NB4 (cell line): ENCODE data around the gene KLF18.
"Not testable (repeated sequence)": the region's sequence is repeated elsewhere in the genome, so short reads cannot be mapped to it uniquely, and the experiment has no call there.

Experiments used
- DNase-seq: peaks from one replicate; pipeline ENCODE4 v3.0.0; 2010; ENCODE audit warnings: low read depth
- H3K4me3 ChIP-seq: one replicate; pipeline ENCODE4 v1.5.1; 2011; ENCODE audit warnings: mild to moderate bottlenecking, low read depth, low read length, moderate library complexity
- MAX ChIP-seq: IDR thresholded peaks from 2 replicates; pipeline ENCODE4 v1.6.1; 2011; ENCODE audit warnings: low read depth, low read length
- MYC ChIP-seq: IDR thresholded peaks from 2 replicates; pipeline ENCODE4 v1.6.1; 2011; ENCODE audit warnings: low read depth, low read length
- POLR2A ChIP-seq: IDR thresholded peaks from 2 replicates; pipeline ENCODE4 v1.6.1; 2011; ENCODE audit warnings: mild to moderate bottlenecking; ENCODE audit not compliant: insufficient read length; ENCODE audit errors: extremely low read depth
- TF ChIP-seq, protein P1 (sequence below): IDR thresholded peaks from one replicate; pipeline ENCODE4 v1.5.1; 2012; ENCODE audit warnings: low read depth, low read length

KLF18 gene

DNA sequence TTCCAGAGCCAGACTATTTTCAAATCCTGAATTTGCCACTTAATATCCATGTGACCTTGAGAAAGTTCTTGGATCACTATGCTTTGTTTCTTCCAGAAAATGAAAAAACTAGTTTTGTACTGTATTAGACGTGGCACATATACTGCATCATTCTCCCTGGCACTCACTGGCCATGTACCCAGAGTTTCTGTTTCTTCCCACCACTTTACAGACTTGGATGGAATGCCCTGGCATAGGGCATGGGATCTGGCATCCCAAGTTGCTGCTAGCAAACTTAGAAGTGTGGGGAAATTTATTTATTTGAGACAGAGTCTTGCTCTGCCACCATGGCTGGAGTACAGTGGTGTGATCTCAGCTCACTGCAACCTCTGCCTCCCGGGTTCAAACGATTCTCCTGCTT lies 10.0 kb downstream of the KLF18 start:
- TF ChIP-seq MAX (no peak), MYC (no peak), POLR2A (no peak)
- TF ChIP-seq, protein P1, sequence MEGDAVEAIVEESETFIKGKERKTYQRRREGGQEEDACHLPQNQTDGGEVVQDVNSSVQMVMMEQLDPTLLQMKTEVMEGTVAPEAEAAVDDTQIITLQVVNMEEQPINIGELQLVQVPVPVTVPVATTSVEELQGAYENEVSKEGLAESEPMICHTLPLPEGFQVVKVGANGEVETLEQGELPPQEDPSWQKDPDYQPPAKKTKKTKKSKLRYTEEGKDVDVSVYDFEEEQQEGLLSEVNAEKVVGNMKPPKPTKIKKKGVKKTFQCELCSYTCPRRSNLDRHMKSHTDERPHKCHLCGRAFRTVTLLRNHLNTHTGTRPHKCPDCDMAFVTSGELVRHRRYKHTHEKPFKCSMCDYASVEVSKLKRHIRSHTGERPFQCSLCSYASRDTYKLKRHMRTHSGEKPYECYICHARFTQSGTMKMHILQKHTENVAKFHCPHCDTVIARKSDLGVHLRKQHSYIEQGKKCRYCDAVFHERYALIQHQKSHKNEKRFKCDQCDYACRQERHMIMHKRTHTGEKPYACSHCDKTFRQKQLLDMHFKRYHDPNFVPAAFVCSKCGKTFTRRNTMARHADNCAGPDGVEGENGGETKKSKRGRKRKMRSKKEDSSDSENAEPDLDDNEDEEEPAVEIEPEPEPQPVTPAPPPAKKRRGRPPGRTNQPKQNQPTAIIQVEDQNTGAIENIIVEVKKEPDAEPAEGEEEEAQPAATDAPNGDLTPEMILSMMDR: no peak
- DNase-seq: no peak
- H3K4me3 ChIP-seq: no peak overlapping the region

- TF ChIP-seq MYC: no peak
- no peak for TF ChIP-seq MAX
- TF ChIP-seq, protein P1: no peak
- TF ChIP-seq POLR2A: no peak
- H3K4me3 ChIP-seq: no peak overlapping the region
- no peak for DNase-seq
Measured at GRCh38 chr1:44129616-44130500, 11.6 kb downstream of the KLF18 start.

DNA sequence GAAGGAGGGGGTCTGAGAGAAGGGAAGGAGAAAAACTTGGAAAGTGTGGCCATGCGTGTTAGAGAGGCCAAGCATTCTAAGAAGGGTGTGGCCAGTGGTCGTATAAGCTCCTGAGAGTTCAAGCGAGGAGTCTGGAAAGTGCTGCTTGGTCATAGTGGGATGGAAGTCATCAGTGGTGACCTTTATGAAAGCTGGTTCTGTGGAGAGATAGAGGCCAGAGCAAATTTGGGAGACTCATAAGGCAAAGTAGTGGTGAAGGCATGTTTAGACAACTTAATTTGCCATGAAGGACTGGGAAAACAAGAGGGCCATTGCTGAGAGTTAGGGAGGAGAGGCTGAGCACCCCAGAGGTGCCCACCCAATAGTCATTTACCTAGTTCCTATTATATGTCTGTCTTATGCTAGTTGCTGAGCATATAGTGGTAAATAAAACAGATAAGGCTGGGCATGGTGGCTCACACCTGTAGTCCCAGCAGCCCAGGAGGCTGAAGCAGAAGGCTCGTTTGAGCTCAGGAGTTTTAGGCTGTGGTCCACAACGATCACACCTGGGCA lies 21.0 kb downstream of the KLF18 start:
- TF ChIP-seq MYC (no peak), POLR2A (no peak), MAX (no peak)
- TF ChIP-seq, protein P1: no peak

GRCh38 chr1:44119525-44119924 lies 21.9 kb downstream of the KLF18 start:
- H3K4me3 ChIP-seq: no peak overlapping the region
- no peak for TF ChIP-seq MAX
- no peak for TF ChIP-seq MYC
- TF ChIP-seq, protein P1: no peak
- TF ChIP-seq POLR2A: no peak
- DNase-seq: no peak

More for the DNA sequence above, 21.0 kb downstream of the KLF18 start:
- DNase-seq: no peak
- no peak overlapping the region for H3K4me3 ChIP-seq

- no peak for DNase-seq
- no peak within 1 kb of the TSS for H3K4me3 ChIP-seq
- TF ChIP-seq, protein P1: no peak
- no peak for TF ChIP-seq POLR2A
- TF ChIP-seq MYC: no peak
- TF ChIP-seq MAX: no peak
Measured at GRCh38 chr1:44118682-44119081, 22.7 kb downstream of the KLF18 start, which contains the start of gene KLF17. KLF17 (plus strand) TSS chr1:44118821; CDS start chr1:44118908, 87 bp downstream.

DNA sequence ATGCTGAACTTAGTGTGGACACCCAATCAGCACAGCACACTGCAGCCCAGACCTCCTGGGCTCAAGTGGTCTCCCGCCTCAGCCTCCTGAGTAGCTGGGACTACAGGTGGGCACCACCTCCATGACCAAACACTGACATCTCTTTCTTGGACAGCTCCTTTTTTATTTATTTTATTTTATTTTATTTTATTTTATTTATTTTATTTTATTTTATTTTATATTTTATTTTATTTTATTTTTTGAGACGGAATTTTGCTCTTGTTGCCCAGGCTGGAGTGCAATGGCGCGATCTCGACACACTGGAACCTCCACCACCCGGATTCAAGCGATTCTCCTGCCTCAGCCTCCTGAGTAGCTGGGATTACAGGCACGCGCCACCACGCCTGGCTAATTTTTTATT lies 24.2 kb downstream of the KLF18 start:
- DNase-seq: not testable (repeated sequence)

More for the DNA sequence above, 24.2 kb downstream of the KLF18 start:
- H3K4me3 ChIP-seq: not testable (repeated sequence)
